ENCODE results near the gene SULT1E1. TPM values are rescaled to one million over a fixed set of nuclear protein-coding genes. Genes with fewer than 3 reads are reported as not detected.

SULT1E1 gene
- total and polyA plus RNA-seq, 2 experiments from 2014 or later: not detected

DNA sequence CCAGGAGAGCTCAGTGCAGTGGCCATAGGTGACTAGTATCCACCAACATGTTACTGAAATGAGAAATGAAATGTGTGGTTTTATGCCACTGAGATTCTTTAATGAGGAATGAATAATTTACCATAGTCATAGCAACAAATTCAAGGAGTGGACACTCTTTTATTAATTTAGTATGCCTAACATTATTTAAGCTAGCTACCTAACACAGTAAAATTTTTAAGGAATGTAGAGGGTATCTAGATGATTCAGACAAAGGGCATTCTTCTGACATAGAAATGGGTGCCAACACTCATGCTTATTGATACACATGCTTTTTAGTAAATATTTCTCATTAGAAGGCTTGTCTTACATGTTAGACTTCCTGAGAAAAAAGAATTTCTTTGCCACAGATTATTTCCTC, 66.2 kb downstream of the SULT1E1 start:
- no peak overlapping the region for H3K27ac ChIP-seq (ENCODE audit: low read depth)
- H3K9me3 Mint-ChIP-seq: no peaks in the 10 kb centered on the region
- H2AFZ ChIP-seq: no peak overlapping the region
- H4K20me1 ChIP-seq (replicated peaks; ENCODE audit: insufficient read depth): no peaks in the 10 kb centered on the region
- no peak overlapping the region for H3K4me3 Mint-ChIP-seq
- H3K4me3 ChIP-seq: no peak overlapping the region
- no peaks in the 10 kb centered on the region for H3K9me2 ChIP-seq (ENCODE audit: insufficient read depth)
- no peaks in the 10 kb centered on the region for H3K4me1 ChIP-seq (ENCODE audit: insufficient read depth)
- H3K36me3 ChIP-seq (ENCODE audit: insufficient read depth): no peaks in the 10 kb centered on the region
- H3F3A ChIP-seq (replicated peaks; ENCODE audit: low read depth): no peaks in the 10 kb centered on the region
- no peaks in the 10 kb centered on the region for H3K36me3 Mint-ChIP-seq (ENCODE audit: low read depth)
- H3K4me2 ChIP-seq: no peak overlapping the region
- no peak for ATAC-seq
- no peak for DNase-seq (ENCODE audit: low spot score)
- H3K4me1 Mint-ChIP-seq: no peaks in the 10 kb centered on the region
- no peaks in the 10 kb centered on the region for H3K27me3 Mint-ChIP-seq (ENCODE audit: insufficient read depth, low read depth, poor library complexity)
- no peaks in the 10 kb centered on the region for H3K27me3 ChIP-seq (ENCODE audit: insufficient read depth)
- no peaks in the 10 kb centered on the region for H3K79me2 ChIP-seq (replicated peaks; ENCODE audit: insufficient read depth)
- TF ChIP-seq JUNB (IDR thresholded peaks at IDR 0.05; ENCODE audit: unreplicated experiment) (no peak), ZNF331 (CRISPR knock-in tag; IDR thresholded peaks at IDR 0.05; ENCODE audit: low read depth) (no peak), ZNF114 (CRISPR knock-in tag; IDR thresholded peaks at IDR 0.05) (no peak), EZH2 (IDR thresholded peaks at IDR 0.05; ENCODE audit: low read depth, unreplicated experiment) (no peak), NANOG (IDR thresholded peaks at IDR 0.05; ENCODE audit: borderline replicate concordance) (no peak), STAT1 (IDR thresholded peaks at IDR 0.05; ENCODE audit: unreplicated experiment) (no peak), POLR2AphosphoS5 (IDR thresholded peaks at IDR 0.05; ENCODE audit: low read depth) (no peak), EZH2phosphoT487 (IDR thresholded peaks at IDR 0.05; ENCODE audit: unreplicated experiment) (no peak)
- TF ChIP-seq, protein P1, sequence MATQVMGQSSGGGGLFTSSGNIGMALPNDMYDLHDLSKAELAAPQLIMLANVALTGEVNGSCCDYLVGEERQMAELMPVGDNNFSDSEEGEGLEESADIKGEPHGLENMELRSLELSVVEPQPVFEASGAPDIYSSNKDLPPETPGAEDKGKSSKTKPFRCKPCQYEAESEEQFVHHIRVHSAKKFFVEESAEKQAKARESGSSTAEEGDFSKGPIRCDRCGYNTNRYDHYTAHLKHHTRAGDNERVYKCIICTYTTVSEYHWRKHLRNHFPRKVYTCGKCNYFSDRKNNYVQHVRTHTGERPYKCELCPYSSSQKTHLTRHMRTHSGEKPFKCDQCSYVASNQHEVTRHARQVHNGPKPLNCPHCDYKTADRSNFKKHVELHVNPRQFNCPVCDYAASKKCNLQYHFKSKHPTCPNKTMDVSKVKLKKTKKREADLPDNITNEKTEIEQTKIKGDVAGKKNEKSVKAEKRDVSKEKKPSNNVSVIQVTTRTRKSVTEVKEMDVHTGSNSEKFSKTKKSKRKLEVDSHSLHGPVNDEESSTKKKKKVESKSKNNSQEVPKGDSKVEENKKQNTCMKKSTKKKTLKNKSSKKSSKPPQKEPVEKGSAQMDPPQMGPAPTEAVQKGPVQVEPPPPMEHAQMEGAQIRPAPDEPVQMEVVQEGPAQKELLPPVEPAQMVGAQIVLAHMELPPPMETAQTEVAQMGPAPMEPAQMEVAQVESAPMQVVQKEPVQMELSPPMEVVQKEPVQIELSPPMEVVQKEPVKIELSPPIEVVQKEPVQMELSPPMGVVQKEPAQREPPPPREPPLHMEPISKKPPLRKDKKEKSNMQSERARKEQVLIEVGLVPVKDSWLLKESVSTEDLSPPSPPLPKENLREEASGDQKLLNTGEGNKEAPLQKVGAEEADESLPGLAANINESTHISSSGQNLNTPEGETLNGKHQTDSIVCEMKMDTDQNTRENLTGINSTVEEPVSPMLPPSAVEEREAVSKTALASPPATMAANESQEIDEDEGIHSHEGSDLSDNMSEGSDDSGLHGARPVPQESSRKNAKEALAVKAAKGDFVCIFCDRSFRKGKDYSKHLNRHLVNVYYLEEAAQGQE (IDR thresholded peaks at IDR 0.05; ENCODE audit: unreplicated experiment): no peak
- TF ChIP-seq, protein P2, sequence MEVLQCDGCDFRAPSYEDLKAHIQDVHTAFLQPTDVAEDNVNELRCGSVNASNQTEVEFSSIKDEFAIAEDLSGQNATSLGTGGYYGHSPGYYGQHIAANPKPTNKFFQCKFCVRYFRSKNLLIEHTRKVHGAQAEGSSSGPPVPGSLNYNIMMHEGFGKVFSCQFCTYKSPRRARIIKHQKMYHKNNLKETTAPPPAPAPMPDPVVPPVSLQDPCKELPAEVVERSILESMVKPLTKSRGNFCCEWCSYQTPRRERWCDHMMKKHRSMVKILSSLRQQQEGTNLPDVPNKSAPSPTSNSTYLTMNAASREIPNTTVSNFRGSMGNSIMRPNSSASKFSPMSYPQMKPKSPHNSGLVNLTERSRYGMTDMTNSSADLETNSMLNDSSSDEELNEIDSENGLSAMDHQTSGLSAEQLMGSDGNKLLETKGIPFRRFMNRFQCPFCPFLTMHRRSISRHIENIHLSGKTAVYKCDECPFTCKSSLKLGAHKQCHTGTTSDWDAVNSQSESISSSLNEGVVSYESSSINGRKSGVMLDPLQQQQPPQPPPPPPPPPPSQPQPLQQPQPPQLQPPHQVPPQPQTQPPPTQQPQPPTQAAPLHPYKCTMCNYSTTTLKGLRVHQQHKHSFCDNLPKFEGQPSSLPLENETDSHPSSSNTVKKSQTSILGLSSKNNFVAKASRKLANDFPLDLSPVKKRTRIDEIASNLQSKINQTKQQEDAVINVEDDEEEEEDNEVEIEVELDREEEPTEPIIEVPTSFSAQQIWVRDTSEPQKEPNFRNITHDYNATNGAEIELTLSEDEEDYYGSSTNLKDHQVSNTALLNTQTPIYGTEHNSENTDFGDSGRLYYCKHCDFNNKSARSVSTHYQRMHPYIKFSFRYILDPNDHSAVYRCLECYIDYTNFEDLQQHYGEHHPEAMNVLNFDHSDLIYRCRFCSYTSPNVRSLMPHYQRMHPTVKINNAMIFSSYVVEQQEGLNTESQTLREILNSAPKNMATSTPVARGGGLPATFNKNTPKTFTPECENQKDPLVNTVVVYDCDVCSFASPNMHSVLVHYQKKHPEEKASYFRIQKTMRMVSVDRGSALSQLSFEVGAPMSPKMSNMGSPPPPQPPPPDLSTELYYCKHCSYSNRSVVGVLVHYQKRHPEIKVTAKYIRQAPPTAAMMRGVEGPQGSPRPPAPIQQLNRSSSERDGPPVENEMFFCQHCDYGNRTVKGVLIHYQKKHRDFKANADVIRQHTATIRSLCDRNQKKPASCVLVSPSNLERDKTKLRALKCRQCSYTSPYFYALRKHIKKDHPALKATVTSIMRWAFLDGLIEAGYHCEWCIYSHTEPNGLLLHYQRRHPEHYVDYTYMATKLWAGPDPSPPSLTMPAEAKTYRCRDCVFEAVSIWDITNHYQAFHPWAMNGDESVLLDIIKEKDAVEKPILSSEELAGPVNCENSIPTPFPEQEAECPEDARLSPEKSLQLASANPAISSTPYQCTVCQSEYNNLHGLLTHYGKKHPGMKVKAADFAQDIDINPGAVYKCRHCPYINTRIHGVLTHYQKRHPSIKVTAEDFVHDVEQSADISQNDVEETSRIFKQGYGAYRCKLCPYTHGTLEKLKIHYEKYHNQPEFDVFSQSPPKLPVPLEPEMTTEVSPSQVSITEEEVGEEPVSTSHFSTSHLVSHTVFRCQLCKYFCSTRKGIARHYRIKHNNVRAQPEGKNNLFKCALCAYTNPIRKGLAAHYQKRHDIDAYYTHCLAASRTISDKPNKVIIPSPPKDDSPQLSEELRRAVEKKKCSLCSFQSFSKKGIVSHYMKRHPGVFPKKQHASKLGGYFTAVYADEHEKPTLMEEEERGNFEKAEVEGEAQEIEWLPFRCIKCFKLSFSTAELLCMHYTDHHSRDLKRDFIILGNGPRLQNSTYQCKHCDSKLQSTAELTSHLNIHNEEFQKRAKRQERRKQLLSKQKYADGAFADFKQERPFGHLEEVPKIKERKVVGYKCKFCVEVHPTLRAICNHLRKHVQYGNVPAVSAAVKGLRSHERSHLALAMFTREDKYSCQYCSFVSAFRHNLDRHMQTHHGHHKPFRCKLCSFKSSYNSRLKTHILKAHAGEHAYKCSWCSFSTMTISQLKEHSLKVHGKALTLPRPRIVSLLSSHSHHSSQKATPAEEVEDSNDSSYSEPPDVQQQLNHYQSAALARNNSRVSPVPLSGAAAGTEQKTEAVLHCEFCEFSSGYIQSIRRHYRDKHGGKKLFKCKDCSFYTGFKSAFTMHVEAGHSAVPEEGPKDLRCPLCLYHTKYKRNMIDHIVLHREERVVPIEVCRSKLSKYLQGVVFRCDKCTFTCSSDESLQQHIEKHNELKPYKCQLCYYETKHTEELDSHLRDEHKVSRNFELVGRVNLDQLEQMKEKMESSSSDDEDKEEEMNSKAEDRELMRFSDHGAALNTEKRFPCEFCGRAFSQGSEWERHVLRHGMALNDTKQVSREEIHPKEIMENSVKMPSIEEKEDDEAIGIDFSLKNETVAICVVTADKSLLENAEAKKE (CRISPR knock-in tag; IDR thresholded peaks at IDR 0.05): no peak
- TF ChIP-seq, protein P3, sequence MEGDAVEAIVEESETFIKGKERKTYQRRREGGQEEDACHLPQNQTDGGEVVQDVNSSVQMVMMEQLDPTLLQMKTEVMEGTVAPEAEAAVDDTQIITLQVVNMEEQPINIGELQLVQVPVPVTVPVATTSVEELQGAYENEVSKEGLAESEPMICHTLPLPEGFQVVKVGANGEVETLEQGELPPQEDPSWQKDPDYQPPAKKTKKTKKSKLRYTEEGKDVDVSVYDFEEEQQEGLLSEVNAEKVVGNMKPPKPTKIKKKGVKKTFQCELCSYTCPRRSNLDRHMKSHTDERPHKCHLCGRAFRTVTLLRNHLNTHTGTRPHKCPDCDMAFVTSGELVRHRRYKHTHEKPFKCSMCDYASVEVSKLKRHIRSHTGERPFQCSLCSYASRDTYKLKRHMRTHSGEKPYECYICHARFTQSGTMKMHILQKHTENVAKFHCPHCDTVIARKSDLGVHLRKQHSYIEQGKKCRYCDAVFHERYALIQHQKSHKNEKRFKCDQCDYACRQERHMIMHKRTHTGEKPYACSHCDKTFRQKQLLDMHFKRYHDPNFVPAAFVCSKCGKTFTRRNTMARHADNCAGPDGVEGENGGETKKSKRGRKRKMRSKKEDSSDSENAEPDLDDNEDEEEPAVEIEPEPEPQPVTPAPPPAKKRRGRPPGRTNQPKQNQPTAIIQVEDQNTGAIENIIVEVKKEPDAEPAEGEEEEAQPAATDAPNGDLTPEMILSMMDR (conservative IDR thresholded peaks at IDR 0.05; ENCODE audit: low read depth in 2 of 2): no peak
- no peak overlapping the region for H3K27ac Mint-ChIP-seq

All from GM23338 (cell line).